CD4-positive, alpha-beta T cell treated with Interleukin-17A for 4 hours (primary cell): ENCODE measurements around the gene CTNNBIP1.

Experiments used
- DNase-seq: peaks from one replicate; pipeline ENCODE4 v3.0.0-alpha.2; 2020; ENCODE audit warnings: mixed read lengths

Gene CTNNBIP1

DNA sequence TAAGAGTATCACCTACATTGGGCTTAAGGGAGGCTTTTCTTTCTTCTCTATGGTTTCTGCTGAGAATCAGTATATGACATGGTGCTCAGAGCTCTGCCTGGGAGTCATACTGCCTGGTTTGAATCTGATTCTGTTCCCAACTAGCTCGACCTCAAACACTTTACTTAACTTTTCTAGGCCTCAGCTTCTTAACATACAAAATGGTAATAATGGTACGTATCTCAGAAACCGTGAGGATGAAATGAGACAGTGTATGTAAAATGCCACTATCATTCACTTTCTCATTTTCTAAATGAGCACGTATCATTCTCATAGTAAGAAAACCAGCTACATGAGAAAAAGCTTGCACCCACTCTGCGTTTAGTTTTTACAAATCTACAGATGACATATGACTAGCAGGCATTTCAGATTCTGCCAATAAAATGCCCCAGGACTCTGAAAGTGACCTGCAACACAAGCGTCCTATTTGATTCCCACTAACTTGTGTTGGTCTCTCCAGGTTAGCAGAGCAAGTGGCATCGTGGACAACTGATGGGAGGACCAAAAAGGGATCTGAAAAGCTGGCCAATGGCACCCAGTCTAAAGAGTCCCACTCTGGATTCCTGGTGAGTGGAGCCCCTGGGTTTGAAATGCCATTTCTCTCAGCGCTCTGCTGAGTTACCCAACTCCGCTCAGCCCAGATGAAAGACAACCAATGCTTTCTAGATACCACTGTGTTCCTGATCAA lies 6.1 kb downstream of the CTNNBIP1 start:
- DNase-seq, result no peak

DNA sequence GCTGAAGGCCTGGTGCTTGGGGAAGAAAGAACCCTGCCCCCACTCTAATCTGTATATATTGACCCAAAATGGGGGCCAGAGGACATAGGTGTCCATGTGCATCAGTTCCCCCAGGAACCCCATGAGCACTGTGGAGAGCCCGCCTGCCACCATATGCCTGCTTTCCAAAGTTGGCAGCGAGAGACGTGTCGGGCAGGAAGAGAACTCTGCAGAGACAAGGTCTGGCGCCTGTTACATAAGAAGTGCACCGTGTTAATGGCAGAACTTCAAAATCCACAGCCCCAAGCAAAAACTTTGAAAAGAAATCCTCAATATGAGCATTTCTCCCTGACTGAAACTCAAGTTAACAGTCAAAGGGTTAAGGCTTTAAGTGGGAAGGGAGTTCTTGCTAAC lies 8.0 kb downstream of the CTNNBIP1 start:
- no peak for DNase-seq

DNA sequence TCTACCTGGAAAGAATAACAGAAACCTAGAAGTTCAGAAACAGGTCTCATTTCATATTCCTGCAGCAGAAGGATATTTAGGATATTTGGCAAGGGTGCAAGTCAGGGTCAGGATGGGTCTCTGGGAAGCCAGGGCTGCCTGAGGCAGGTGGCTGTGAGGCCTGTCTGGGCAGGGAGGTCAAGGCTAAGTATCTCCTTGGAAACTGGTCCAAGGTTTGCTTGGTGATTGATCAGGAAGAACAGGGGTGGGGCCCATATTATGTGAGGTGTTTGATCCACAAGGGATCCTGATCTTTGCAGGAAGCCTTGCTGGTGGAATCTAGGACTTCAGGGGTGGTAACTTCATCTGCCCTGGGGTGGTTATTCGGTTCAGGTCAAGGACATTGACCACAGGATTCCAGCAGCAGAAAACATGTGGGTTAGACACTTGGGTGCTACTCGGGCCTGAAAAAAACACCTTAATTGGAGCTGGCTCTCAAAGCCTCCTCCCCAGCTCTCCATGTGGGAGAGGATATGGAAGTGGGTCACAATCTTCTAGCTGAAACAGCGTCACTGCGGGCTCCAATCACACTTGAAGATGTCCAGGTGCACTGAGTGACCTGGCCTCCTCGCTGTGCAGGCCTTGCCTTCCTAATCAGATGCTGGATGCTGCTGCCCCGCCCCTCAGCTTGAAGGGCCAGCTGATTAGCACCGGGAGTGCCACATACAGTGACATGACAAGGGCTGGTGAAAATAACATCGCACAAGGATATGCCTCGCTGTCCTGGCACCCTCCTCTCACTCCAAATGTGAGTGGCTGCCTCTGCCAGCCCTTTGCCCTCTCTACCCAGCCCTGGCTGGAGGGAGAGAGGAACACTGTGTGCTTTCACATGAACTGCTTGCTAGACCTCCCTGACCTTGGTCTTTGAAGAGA lies 8.7 kb downstream of the CTNNBIP1 start:
- DNase-seq, result no peak

DNA sequence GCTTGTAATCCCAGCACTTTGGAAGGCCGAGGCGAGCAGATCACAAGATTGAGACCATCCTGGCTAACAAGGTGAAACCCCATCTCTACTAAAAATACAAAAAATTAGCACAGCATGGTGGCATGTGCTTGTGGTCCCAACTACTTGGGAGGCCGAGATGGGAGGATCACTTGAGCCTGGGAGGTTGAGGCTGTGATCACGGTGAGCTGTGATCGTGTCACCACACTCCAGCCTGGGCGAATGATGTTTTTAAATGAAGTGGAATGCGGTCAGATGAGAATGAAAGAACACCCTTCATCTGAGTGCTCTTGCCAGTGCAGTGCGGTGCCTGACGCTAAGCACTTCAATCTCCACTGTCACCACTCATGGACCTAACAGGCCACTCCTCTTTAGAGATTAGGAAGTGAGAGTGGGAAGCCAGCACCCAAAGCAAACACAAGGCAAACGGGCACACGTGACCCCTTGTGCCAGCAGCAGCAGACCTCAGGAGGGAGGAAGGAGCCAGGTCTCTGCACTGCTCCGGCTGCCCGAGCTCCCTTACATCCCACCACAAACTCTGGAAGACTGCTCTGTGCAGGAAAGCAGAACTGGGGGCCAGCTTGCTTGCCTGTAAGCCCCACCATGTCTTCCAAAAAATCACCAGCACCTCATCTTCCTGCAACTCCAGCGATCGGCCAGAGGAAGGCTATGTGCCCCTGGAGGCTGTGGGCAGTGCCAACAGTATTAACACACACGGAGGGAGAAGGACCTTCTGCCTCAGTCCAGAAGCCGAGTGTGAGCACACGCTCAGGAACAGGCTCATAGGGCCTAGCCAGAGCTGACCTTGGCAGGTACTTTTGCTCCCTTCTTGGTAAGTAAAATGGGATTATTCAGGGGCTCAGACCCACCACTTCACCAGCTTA lies 9.7 kb downstream of the CTNNBIP1 start:
- DNase-seq, result no peak

DNA sequence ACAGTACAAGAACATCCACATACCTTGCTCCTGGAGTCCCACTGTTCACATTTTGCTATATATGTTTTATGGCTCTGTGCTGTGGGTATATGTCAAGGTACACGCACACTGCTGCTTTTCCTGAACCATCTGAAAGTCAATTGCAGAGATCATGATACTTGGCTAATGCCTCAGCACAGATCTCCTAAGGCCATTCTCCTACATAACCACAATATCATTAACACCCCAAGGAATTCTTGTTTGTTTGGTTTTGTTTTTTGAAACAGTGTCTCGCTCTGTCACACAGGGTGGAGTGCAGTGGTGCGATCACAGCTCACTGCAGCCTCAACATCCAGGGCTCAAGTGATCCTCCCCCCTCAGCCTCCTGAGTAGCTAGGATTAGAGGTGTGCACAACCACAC lies 16.0 kb downstream of the CTNNBIP1 start:
- no peak for DNase-seq

DNA sequence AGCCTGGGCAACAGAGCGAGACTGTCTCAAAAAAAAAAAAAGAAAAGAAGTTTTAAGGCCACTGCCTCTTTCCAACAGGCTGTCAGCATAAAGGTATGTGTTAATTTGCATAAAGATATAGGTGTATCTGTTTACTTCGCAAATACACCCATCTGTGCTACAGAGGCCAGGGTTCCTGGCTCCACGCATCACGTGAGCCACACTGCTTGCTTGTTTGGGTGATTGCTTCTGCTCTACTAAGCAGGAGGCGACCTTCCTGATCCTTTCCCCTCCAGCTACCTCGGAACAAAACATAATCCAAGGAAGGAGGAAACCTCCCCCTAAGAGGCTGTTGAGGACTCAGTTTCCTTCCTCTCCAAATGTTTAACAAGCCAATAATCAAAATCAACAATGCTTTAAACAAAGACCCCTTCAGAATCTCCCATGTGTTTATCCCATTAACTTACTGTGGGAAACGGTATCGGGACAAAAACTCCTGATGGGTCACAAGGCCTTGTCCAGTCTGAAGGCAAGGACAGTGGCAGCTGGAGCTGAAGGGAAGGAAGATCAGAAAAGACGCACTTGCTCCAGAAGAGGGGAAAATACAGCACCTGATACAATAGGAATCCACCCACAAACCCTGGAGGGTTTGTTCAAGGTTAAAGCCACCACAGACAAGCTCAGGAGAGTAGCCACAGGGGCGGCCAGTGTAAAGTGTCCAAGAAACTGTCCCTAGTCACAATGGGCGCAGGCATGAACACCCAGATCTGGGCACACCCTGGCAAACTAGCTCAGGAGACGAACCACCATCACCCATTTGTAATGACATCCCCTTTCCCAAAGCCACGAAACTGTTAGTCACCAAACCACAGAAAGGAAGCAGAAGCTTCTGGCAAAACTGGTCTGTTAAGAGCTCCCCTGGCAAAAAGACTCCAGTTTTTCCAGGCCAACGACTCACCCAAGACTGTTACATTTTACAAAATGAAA lies 17.2 kb downstream of the CTNNBIP1 start:
- DNase-seq, result no peak

DNA sequence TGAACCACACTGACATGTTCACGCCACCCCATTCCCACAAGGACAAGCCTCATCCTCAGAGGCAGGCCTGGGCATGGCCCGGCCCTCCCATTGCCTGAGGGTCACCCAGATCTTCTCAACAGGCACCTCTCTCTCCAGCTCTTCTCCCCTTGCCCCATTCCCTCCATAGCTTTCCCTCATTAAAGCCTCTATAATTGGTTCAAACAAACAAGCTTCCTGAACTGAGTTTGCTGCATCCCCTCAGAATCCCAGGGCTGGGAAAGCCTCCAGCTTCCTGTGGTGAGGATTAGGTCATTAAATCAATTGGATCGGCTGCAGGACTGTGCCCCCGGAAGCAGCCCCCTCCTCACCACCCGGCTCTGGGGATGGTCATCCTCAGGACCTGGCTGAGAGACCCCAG lies 18.9 kb downstream of the CTNNBIP1 start:
- DNase-seq, result no peak

DNA sequence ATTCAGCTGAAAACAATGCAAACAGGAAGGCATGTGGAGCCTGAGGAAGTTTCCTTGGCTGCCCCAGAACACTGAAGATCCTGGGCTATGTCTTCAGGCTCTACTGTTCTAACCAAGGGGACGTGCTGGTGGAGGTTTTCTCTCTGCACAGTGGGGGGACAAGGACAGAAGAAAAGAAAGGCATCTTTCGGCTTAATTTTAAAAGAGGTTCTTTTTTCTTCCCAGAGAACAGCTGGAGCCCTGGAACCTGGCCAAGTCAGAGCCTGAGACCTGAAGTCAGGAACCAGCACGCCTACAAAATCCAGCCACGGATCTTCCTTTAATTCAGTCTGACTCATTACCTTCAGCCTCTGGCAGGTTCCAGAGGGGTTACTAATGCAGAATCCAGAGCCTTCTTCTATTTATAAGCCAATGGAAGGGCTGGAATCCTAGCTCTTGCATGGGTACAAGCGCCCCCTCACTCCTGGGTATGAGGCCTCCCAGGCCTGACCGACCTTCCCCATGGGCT lies 19.8 kb downstream of the CTNNBIP1 start:
- DNase-seq, result no peak

DNA sequence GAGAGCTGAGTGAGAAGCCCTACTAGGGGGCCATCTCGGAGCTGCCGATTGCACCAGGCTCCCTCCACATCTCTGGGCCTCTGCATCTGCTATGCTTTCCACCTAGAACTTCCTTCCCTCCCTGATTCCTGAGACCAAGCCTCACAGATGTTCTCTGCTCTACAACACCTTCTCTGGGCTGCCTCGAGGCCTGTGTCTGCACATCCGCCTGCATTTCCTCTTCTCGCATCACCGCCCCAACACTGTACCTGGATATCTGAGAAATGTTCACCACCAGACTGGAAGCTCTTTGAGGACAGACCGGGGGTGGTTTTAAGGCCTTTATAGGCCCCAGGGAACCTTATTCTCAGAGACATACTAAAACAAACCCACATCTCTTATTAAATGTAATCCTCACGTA lies 20.7 kb downstream of the CTNNBIP1 start:
- DNase-seq, result no peak

DNA sequence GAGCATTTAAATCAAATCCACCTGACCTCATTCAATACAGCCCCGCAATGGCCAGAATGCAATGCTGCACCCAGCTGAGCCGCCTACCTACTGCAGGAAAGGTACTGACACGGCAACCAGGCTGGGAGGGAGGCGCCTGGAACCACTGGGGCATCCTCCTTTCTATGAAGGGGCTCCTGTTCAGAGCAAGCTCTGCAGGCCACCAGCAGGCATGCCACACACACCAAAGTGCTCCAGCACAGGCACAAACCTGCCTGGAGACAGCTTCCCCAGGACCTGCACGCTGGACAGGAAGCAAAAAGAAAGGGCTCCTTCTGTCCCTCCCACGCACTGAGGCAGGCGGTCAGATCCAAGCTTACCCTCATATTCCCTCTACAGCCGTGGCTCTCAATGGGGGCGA lies 21.2 kb downstream of the CTNNBIP1 start:
- no peak for DNase-seq

DNA sequence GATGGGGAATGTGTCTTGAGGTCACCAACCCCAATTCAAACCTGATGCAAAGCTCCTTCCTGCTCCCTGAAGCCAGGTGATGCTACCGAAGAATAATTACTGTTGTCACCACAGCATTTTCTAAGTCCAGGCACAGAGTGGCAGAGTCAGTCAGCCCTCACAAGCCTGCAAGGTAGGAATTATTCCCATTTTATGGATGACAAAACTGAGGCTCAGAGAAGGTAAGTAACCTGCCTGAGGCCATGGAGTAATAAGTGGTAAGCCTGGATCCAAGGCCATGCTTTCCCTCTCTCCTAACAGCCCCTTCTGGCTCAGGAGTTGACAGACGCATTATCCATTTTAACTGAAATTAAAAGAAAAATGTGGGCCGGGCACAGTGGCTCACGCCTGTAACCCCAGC lies 23.0 kb downstream of the CTNNBIP1 start:
- no peak for DNase-seq

DNA sequence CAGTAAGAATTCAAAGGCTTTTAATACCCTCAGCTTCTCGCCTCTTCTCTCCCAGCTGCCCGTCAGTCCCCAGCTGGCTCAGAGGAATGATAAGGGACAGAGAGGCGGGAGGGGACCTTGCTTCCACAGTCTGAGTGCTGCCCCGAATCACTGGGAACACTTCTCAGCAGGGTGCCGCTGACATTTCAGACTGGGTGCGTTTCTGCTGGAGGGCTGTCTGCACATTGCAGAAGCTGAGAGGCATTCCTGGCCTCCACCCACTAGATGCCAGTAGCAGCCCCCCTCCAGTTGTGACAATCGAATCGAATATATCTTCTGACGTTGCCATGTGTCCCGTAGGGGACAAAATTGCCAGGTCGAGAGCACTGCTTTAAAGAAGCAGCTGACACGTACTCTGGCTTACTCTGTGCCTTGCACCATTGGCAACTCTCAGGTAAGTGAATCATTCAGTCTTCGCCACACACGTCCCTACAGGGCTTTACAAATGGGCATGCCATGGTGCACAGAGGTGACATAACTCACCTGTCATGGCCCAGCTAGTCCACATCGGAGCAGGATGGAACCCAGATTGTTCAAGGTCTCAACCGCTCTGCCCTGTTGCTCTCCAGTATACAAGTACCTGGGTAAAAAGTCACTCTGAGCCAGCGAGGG lies 23.9 kb downstream of the CTNNBIP1 start:
- no peak for DNase-seq

DNA sequence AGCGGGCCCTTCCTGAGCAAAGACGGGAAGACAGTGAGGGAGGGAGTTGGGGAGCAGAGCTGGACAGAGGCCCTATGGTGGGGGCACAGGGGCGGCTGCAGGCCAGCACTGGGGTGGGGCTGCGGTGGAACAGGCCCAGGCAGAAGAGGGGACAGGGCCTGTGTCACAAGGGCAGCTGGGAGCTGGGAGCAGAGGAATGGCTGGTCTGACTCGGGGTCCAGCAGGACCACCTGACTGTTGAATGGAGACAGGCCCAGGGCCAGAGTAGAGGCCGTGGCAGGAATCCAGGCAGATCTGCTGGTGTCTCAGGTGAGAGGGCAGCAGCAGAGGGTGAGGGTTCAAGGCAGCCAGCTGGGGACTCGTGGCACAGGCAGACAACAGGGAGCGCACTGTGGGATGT lies 25.3 kb downstream of the CTNNBIP1 start:
- DNase-seq, result no peak

DNA sequence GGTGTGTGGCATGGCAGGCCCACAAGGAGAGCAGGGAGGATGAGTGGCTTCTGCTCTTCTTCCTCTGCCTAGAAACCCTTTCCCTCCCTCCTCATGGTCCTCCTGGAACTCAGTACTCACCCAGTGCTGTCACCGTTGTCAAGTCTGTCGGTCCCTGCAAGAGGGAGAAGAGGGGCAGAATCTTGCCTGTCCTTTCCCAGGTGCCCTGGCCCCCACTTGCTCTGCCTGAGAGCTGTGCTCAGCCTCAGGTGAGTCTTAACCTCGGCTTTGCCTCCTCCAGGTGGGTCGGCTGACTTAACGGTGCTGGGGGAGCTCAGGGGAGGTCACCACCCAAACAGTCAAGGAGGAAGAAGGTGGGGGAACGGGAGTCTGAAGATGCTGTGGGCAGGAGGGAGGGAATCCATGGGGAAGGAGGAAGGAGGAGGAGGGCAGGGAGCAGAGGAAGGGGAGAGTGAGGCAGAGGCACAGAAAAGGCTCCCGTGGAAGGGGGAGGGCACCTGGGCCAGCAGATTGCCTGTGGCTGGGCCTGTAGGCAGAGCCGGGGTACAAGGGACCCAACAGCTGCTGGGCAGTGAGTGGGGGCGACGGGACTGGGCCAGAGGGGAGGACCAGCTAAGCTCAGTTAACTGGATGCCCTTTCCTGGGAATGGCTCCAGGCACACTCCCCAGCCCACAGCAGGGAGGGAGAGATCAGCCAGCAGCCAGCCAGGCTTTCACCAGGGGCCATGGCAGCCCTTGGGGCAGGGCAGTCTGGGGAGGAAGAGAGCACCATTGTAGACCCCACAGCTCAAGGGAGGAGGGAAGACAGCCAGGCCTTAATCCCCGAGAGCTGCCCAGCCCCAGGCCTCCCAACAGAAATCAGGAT lies 26.3 kb downstream of the CTNNBIP1 start:
- no peak for DNase-seq

DNA sequence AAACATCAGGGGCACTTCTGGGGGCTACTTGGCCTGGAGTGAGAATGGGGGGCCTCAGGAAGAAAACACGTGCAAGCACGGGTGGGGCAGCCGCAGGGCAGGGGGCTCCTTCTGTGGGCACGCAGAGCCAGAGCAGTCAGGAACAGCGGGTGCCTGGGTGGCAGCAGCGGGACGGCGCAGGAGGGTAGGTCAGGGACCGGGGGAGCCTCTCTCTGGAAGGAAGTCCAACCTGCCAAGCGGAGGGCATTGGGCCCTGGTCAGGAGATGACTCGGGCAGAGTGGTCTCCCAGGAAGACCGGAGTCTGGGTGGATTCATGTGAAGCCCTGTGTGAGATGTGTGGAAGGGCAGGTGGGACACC lies 27.1 kb downstream of the CTNNBIP1 start:
- DNase-seq, result no peak

DNA sequence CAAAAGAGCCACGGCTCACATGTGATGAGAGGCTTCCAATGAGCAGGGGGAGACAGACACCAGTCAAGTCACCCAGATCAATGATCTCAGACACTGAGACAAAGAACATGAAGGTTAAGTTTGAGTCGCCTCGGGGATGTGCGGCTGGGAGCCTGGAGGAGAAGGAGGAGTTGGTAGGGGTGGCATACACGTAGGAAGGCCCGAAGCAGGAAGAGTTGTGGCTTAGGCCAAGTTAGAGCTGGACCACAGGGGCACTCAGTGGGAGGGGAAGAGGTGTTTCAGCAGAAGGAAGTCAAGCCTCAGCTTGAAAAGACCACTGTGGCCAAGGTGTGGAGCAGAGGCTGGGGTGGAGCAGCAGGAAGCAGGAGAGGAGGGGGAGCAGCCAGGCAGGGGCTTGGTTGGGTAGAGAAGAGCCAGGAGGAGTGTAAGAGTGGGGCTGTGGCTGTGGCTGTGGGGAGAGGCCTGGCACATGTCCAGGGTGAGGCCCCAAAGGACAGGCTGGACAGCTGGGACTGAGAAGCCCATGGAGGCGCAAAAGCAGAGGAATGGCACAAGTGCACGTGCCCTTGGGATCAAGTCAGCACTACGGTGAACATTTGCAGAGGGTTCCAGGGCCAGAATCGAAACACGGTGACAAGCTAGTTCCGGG lies 27.6 kb downstream of the CTNNBIP1 start:
- no peak for DNase-seq

DNA sequence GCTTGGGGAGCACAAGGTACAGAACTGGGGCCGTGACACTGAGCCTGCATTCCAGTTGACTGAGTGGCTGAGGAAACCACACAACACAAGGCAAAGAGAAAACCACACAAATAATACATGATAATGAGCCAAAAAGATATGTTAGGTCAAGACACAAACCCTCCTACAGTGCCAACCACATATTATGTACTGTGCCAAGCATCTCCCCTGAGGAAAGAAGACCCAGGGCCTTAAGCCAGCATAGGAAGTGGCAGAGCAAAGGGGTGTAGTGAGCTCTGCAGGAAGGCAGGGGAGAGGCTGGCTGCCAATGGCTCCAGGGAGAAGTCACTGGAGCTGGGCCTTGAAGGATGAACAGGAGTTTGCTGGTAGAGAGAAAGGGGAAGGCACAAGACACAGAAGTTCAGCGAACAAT lies 28.2 kb downstream of the CTNNBIP1 start:
- DNase-seq, result no peak

DNA sequence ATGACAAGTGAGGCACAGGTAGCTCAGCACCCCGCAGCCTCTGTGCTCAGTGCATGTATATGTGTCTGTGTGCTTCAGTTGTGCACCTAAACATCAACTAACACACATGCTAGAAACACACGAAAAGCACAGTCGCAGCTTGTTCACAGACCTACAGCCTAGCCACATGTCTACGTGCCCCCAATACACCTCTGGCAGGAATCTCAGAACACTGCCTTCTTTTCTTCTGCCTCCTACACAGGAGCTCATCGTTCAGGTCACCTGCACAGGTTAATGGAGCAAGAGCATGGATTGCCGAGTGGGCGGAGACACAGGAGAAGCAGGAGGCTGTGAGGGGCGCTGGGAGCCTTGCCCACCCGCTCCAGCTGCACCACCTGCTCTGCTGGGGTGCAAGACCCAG lies 31.7 kb downstream of the CTNNBIP1 start:
- DNase-seq, result no peak

DNA sequence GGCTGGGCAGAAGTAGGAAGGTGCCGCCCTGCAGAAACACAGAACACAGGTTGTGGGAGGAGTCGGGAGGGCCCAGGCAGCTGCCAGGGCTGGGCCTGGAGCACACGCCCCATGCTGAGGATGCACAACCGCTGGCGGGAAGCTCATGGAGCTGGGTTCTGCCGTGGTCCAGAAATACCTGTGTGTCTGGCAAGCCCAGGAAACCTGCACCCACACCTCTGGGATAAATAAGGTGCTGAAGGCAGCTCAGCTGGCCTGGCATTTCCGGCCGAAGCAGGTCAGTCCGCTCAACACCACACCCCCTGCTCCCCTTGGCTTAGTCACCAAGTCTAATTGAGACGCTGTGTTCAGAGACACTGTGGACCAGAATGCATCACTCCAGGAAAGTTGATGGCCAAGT lies 32.1 kb downstream of the CTNNBIP1 start:
- no peak for DNase-seq

DNA sequence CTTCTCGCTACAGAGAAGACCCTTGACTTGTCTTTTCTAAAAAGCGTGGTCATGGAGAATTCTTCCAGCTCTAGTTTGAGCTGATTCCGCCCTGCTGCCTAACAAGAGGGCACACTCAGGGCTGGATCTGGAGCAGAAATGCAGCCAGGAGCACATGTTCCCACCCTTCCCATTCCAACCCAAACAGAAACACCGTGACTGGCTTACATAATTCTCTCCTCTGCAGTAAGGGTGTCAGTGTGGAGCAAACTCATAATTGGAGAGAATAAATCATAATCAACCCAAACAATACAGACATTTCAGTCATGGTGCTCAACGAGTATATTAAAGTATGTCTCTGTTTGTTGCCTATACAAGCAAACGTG lies 34.5 kb downstream of the CTNNBIP1 start:
- no peak for DNase-seq
